HG03095 (cell line): ENCODE measurements around the gene SNRPA.

Experiments
- ATAC-seq: cut with Tn5 transposase; IDR thresholded peaks from one replicate; pipeline ENCODE4 v1.9.1; 2021; ENCODE audit warnings: moderate library complexity; ENCODE audit not compliant: unreplicated experiment

Gene SNRPA

DNA sequence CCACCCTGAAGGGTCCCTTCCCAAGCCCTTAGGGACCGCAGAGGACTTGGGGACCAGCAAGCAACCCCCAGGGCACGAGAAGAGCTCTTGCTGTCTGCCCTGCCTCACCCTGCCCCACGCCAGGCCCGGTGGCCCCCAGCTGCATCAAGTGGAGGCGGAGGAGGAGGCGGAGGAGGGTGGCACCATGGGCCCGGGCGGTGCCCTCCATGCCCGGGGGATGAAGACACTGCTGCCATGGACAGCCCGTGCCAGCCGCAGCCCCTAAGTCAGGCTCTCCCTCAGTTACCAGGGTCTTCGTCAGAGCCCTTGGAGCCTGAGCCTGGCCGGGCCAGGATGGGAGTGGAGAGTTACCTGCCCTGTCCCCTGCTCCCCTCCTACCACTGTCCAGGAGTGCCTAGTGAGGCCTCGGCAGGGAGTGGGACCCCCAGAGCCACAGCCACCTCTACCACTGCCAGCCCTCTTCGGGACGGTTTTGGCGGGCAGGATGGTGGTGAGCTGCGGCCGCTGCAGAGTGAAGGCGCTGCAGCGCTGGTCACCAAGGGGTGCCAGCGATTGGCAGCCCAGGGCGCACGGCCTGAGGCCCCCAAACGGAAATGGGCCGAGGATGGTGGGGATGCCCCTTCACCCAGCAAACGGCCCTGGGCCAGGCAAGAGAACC lies 49.5 kb downstream of the SNRPA start:
- no peak for ATAC-seq

DNA sequence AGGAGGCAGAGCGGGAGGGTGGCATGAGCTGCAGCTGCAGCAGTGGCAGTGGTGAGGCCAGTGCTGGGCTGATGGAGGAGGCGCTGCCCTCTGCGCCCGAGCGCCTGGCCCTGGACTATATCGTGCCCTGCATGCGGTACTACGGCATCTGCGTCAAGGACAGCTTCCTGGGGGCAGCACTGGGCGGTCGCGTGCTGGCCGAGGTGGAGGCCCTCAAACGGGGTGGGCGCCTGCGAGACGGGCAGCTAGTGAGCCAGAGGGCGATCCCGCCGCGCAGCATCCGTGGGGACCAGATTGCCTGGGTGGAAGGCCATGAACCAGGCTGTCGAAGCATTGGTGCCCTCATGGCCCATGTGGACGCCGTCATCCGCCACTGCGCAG lies 50.0 kb downstream of the SNRPA start:
- no peak for ATAC-seq

DNA sequence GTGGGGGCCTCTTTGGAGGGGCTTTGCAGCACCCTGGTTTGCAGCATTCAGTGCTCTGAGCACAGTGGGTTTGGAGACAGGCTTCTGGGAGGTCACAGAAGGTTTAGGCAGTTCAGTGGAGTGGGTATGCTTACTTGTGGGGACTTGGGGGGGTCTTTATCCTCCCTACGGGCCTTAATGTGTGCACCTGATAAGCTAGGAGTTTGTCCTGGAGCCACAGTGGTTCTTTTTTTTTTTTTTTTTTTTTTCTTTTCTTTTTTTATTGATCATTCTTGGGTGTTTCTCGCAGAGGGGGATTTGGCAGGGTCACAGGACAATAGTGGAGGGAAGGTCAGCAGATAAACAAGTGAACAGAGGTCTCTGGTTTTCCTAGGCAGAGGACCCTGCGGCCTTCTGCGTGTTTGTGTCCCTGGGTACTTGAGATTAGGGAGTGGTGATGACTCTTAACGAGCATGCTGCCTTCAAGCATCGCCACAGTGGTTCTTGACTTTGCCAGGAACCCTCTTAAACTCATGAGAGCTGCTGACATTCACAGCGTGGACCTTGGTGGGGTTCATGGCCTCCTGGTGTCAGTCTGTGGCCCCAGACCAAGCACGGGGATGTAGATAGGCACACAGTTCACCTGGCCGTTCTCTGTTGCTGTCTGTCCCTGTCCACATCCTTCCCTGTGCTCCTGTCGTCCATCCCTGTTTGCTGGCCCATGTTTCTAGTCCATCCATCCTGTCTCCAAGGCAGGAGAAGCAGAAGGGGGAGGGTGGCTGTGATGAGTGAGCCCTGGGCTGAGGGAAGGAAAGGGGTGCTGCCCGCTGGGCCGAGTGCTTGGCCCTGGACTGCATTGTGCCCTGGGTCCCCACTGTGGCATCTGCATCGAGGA lies 50.7 kb downstream of the SNRPA start:
- no peak for ATAC-seq

DNA sequence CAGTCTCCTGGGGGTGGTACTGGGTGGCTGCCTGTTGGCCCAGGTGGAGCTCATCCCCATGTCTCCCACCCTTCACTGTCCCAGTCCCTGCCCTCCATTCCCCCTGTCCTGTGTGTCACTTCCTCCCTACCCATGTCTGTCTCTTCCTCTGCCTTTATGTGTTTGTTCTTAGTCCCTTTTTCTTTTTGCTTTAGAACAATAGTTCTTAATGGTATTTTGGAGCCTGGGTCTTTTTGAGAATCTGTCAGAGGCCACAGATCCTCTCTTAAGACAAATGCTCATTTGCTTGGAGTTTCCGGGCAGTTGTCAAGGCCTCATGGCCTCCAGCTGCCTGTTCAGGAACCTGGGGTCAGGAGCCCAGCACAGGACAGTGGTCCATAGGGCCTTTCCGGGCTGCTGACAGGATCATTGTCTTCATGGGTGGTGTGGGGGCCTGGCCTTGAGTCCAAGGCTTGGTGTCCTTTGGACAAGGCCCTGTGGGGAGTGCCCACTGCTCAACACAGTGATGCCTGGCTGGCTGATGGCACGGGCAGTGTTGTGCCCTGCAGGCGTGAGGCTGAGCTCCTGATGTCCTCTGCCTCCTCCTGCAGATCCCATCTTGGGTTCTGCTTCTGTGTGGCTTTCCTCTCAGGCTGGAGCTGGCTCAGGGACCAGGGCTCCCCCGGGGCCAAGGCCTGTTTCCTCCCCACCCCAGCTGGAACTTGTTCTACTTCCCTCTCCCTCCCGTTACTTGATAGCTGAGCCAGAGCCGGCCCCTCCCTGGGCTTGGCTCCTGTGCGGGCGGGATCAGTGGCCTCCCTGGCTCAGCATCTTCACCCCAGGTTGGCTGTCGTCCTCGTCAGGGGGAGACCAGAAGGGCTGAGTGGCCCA lies 51.5 kb downstream of the SNRPA start:
- ATAC-seq: no peak

DNA sequence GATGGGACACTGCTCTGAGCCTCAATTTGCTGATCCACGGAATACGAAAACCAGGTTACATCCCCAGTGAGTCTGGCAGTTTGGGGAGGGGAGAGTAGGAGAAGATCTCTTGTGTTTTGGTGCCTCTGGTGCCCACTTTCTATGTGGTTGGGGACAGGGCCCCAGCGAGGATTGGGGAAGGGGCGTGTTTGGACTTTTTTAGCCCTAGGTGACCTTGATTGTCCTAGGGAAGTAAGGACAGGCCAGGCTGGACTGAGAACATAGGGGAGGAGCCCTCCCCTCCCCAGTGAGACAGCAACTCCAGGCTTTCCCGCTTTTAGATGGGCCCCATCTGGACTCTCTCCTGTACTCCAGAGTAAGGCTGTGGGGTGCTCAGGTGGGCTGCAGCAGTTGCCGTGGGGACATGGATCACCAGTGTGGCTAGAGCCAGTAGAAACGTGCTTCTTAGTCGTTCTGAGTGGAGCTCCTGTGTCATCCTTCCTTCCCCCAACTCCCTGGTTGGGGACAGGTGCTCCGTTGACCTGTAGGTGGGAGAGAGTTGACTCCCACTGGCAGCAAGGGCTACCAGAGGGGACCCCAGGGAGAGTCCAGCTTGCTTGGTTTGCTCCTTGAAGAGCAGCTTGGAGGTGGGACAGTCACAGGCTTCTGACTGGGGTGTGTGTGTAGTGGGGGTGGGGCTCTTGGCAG lies 52.3 kb downstream of the SNRPA start:
- no peak for ATAC-seq

DNA sequence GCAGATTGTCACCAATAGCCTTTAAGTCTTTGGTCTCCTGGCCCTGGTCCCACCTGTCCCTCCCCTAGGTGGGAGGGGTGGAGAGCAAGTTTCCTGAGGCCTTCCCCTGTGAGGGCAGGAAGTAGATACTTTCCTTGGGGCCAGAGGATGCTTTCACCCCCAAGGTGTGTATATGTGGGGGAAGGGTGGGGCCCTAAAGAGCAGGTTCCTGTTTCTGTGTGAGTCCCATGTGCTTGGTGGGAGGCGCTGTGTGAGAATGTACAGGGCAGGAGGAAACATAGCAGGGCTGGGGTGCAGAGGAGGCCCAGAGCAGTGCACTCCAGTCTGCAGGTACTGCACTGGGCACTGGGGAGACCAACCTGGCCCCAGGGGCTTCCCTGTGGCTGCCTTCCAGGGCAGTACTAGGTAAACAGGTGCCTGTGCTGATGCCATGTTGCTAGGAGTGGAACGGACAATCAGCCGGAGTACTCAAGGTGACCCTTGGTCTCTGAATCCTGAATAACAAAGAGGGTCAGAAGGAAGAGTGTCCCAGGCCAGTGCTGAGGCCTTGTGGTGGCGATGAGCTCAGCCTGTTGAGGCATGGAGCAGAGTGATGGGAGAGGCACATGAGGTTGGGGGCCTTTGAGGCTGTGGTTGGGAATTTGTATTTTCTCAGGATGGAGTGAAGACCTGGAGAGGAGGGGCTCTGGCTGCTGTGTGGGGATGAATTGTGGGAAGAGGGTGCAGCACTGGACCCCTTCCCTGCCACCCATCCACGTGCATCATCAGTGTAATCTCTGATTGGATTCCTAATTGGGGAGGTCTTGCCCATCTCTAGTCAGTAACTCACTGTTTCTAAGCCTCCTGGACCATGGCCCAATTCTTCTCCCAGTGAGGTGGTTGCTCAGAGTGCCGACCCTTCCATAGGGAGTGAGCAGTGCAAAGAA lies 53.1 kb downstream of the SNRPA start:
- no peak for ATAC-seq

DNA sequence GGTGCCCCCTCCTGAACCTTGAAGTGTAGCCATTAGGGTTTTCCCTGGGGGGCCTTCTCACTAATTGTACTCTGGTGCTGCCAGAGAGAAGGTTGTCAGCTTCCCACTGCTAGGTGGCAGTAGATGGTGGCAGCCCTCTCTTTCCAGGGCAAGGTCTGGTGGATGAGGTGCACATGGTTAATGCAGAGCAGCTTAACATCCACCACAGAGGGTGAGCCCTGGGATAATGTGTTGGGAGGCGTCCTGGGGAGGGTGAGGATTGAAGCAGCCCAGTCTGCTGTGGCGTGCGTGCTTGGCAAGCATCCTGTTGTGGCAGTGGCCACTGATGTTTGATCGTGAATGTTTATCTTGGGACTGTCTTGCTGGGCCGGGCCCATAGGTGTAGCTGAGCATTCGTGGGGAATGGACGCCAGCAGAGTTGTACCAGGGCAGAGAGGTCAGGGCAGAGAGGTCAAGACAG lies 53.8 kb downstream of the SNRPA start:
- no peak for ATAC-seq

DNA sequence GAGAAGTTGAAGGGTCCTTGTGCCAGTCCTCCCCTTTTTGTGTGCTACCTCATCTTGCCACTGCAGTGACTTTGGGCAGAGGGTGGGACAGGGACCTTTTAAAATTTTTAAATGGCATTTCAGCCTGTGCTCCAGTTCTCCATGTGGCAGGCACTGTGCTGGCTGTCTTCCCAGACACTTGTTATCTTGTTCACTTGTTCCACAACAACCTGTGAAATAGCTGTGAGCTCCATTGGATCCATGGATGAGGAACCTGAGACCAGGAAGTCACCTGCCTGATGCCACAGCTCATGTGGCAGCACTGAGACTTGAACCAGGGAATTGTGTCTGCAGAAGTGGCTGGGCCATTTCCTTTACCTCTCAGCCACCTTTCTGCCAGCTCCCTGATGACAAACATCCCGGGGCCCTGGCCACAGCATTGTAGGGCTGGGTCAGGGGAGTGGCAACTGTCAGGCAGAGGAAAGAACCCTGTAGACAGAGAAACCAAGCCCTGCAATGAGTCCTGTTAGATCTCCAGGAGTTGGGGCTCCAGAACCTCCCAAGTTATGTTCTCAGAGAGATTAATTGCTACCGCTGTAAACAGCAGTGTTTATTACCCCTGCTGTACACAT lies 54.4 kb downstream of the SNRPA start:
- ATAC-seq: no peak

DNA sequence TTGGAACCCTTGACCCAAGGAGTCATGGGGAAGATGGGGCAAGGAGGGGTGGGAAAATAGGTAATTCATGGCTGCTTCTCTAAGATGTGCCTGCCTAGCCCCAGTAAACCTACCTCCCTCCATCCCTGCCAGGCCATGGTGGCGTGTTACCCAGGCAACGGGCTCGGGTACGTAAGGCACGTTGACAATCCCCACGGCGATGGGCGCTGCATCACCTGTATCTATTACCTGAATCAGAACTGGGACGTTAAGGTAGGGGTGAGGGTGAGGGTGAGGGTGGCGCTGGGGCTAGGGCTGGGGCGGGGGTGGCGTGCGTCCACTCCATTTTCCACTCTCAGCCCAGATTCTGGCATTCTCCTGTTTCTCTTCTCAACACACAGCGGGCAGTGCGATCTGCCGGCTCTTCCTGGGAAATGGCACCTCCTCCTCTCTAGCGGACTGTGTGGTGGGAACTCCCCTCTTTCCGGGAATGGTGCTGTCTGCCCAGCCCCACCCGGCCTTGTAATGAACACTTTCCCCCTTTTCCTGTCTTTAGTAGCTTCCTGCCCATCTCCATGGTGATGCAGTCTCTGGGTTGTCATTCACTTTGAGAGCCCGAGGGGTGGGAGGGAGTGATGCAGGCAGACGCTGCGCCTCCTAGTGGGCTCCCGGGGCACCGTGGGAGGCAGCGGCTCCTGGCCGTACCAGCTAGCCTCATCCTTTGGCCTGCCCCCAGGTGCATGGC lies 55.6 kb downstream of the SNRPA start:
- ATAC-seq: no peak

DNA sequence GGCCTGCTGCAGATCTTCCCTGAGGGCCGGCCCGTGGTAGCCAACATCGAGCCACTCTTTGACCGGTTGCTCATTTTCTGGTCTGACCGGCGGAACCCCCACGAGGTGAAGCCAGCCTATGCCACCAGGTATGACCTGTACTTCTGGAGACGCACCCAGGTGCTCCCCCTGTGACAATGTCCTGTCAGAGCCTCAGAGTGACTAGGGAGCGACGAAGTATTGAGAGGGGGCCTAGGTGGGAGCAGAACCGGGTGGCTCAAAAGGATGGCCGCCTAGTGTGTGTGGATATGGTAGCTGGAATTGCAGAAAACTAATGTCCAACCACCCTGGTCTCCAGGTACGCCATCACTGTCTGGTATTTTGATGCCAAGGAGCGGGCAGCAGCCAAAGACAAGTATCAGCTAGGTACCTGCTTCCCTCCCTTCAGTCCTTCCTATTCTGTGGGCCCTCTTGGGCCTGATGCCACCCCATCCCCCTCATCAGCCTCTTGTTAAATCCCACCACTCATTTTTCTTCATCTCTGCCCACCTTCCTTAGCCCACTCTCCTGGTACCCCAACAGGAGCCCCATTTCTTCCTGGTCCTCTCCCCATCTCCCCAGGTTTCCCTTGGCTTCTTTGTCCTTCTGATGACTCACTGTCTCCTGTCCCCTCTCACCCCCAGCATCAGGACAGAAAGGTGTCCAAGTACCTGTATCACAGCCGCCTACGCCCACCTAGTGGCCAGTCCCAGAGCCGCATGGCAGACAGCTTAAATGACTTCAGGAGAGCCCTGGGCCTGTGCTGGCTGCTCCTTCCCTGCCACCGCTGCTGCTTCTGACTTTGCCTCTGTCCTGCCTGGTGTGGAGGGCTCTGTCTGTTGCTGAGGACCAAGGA lies 56.4 kb downstream of the SNRPA start:
- no peak for ATAC-seq

DNA sequence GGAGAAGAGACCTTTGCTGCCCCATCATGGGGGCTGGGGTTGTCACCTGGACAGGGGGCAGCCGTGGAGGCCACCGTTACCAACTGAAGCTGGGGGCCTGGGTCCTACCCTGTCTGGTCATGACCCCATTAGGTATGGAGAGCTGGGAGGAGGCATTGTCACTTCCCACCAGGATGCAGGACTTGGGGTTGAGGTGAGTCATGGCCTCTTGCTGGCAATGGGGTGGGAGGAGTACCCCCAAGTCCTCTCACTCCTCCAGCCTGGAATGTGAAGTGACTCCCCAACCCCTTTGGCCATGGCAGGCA lies 57.0 kb downstream of the SNRPA start:
- no peak for ATAC-seq

DNA sequence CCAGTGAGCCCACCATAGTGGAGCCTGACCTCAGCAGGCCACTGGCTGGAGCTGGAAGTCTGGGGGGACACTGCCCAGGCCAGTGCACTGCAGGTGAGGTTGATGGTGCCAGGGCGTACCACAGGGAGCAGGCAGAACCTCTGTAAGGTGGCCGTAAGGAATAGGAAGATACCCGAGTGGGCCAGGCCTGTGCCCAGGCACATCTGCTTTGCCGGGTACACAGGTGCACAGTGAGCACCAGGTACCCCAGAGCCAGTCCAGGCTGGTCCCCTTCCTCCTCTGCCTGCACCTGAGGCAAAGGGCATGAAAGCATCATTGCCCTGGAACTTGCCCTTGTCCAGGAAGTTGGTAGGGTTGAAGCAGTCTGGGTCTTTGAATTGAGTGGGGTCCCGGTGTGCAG lies 57.5 kb downstream of the SNRPA start:
- ATAC-seq: no peak

DNA sequence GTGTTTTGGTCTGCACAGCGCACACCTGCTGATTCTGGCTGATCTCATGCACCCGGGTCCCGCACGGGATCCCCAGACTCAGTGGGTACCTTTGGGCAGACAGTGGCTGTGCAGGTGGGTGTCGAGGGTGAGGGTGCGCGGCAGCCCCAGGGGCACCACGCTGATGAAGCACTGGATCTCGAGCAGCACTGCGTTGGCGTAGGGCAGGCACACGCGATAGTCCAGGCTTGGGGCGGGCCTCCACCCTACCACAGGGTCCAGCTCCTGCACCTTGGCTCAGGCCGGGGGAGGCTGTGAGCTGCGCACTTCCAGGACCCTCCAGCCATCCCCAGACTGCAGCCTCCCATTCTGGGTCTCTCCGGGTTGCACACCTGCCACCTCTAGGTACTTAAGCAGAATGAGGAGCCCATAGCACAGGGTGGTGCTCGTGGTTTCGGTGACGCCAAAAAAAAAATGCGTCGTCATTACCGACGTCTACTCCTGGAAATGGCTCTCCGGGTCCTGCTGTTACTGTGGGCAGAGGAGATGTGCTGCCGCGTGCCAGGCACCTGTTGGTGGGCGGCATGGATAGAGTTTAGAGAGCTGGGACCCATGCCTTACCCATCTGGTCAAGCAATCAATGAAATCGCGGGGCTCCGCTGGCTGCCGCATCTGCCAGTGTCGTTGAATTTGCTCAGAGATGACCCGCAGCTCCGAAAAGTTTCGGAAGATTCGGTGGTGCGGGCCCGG lies 58.5 kb downstream of the SNRPA start:
- ATAC-seq: no peak

DNA sequence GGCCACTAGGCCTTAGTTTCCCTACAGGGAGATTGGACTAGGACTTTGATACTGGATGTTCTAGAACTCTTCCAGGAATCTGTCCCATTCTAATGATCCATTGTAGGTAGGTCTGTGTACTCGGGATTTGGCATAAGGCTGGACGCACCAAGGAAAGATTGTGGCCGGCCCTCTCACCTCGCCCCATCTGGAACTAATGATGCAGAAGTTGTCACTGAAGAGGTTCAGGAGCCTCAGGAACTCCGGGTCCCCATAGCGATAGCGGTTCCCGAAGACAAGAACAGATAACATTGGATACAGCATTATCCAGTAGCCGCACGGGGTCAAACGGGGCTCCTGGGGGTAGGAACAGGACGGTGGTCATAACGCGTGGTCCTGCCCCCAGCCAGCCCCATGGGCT lies 59.2 kb downstream of the SNRPA start:
- no peak for ATAC-seq

DNA sequence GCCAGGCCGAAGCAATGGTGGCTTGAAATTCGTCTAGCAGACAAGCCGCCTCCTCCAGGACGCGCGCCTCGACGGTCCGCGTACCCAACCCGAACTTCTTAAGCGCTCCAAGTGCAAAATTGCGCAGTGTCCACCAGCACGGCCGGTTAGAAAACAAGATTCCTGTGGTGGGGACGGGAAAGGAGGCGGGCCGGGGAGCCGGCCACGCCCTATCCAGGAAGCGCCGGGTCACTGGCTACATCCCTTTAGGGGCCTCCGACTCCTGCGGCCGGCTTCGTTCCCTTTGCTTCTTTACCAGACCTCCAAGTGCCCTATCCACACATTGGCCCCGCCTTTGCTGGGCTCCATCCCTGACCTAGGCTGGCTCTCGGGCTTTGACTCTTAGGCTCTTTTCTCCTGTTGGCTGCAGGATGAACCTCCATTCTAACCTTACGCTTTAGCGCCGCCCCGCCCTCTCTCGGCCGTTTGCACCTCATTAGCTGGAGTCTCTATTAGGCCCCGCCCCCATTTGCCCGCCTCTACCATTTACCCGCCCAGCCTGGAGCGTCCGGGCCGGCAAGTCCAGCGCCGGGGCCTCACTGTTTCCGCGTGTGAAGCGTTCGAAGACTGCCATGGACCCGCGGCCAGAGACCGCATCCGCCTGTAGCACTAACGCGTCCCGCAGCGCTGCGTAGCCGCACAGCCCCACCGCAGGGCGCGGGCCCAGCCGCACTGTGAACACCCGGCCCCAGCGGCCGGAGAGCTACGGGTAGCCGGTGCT lies 59.8 kb downstream of the SNRPA start:
- peak; percentile 37 for ATAC-seq

DNA sequence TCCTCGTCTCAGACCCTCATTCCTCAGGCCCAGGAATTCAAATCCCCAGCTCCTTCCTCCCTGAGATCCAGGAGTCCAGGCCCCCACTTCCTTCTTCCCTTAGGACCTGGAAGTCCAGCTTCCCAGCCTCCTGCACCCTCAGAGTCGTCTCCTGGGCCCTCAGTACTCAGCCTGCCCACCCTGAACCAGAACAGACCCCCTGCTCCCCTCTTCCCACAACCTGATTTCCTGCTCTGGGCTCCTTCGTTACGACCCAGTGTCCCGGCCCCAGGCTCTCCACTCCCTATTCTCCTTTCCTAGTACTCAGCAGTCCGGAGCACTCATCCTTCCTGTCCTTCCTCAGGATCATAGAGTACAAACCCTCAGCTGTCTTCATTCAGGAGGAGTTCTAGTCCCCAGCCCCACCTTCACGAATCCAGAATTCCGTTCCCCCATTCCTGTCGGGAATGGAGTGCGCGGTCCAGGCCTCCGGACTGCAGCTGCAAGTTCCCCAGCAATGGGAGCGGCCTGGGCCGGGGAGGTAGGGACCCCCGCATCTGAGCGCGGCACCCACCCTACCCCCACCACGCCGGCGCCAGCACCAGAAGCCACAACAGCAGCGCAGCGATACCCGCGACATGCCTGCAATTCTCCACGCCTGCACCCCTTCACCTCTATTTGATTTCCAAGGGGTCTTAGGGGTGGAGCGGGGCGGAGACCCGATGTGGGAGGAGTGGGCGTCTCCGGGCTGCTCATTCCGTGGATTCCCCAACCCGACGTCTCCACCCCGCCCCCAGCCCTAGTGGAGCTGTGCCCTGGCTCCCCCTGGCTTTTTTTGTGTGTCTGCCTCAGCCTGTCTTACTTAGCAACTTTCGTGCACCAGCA lies 60.7 kb downstream of the SNRPA start:
- ATAC-seq: no peak
